IPS-20b (cell line): ENCODE data around the gene CLIC4.
"Not testable (repeated sequence)": the region's sequence is repeated elsewhere in the genome, so short reads cannot be mapped to it uniquely, and the experiment has no call there.

Experiments used
- H3K27ac ChIP-seq: one replicate; pipeline ENCODE4 v1.5.1; 2013; ENCODE audit warnings: low read length
- H3K27me3 ChIP-seq: 2 replicates; pipeline ENCODE4 v1.6.1; 2013; ENCODE audit warnings: mild to moderate bottlenecking, low read length, inconsistent platforms; ENCODE audit not compliant: insufficient read depth
- H3K36me3 ChIP-seq: 2 replicates; pipeline ENCODE4 v1.6.1; 2013; ENCODE audit warnings: low read depth, mild to moderate bottlenecking, inconsistent platforms, low read length, moderate library complexity; ENCODE audit not compliant: insufficient read depth
- H3K4me1 ChIP-seq: 2 replicates; pipeline ENCODE4 v1.6.1; 2013; ENCODE audit warnings: mild to moderate bottlenecking, control low read depth, inconsistent platforms, low read length, moderate library complexity; ENCODE audit not compliant: insufficient read depth
- H3K4me3 ChIP-seq: 2 replicates; pipeline ENCODE4 v1.5.1; 2013; ENCODE audit warnings: mild to moderate bottlenecking, low read length, inconsistent platforms
- H3K9ac ChIP-seq: 2 replicates; pipeline ENCODE4 v1.6.1; 2013; ENCODE audit warnings: low read depth, mild to moderate bottlenecking, inconsistent platforms, low read length, moderate library complexity
- H3K9me3 ChIP-seq: 2 replicates; pipeline ENCODE4 v1.6.1; 2013; ENCODE audit warnings: mild to moderate bottlenecking, low read depth, low read length, inconsistent platforms; ENCODE audit not compliant: insufficient read depth

CLIC4 gene

DNA sequence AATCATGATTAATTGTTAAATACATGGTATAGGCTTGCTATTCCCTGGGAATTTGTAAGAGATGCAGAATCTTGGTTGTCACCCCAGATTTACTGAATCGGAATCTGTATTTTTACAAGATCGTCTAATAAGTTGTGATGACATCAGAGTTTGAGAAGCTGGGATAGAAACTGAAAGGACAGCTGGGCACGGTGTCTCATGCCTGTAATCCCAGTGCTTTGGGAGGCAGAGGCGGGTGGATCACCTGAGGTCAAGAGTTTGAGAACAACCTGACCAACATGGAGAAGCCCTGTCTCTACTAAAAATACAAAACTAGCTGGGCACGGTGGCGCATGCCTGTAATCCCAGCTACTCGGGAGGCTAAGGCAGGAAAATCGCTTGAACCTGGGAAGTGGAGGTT is 35.4 kb downstream of the CLIC4 start:
- H3K27me3 ChIP-seq, H3K4me1 ChIP-seq, H3K9me3 ChIP-seq, H3K27ac ChIP-seq, H3K36me3 ChIP-seq, H3K9ac ChIP-seq, H3K4me3 ChIP-seq: not testable (repeated sequence)

DNA sequence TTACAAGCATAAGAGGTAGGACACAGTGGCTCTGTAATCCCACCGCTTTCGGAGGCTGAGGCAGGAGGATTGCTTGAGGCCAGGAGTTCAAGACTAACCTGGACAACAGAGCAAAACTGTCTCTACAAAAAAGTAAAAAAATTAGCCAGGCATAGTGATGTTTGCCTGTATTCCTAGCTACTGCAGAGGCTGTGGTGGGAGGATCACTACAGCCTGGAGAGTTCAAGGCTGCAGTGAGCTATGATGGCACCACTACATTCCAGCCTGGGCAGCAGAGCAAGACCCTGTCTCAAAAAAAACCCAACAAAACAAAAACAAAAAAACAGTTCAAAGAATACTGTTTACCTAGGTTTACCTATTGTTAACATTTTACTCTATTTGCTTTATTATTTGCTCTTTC is 37.4 kb downstream of the CLIC4 start:
- Histone ChIP-seq H3K36me3 (peaks cover 8% of the 10 kb centered on the region; the same call in 1 of the 2 replicates), H3K9me3 (no peaks in the 10 kb centered on the region; the same call in 1 of the 2 replicates), H3K27me3 (no peaks in the 10 kb centered on the region), H3K9ac (no peak overlapping the region), H3K27ac (no peak overlapping the region), H3K4me3 (no peak overlapping the region), H3K4me1 (no peaks in the 10 kb centered on the region)

DNA sequence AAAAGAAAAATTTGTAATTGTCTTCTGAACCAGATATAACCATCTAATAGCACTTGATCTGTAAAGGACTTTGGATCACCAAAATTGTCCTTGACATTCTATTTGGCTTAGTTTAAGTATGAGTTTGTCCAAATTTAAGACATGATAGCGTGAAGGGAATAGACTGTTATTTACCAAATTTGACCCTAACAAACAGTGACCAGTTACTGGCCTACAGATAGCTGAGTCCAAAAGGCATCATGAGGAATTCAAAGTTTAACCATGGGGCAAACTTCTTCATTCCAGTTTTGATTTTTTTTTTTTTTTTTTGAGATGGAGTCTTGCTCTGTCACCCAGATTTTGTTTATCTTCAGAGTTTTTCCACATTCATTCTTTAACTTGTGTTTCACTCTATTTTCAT is 38.5 kb downstream of the CLIC4 start:
- peaks cover 8% of the 10 kb centered on the region; the same call in 1 of the 2 replicates for H3K36me3 ChIP-seq
- H3K27me3 ChIP-seq: no peaks in the 10 kb centered on the region
- no peak overlapping the region for H3K9ac ChIP-seq
- no peak overlapping the region for H3K27ac ChIP-seq
- no peak overlapping the region for H3K4me3 ChIP-seq
- H3K4me1 ChIP-seq: no peaks in the 10 kb centered on the region
- no peaks in the 10 kb centered on the region; the same call in 1 of the 2 replicates for H3K9me3 ChIP-seq

DNA sequence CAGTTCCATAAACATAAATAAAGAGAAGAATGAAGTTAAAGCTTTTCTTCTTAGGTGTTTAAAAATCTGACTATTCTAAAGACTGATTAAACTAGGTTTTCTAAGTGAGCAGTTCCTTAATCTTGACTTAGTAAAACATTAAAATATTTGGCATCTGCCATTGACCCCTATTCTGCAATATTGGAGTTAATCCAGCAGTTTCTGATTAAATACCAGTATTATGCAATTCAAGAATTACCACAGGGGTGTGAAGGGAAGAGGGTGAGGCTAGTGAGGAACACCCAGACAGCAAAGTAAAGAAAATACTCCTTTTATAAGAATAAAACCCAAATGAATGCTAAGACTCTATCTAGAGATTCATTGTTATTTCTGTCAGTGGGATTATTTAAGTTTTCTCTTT is 40.9 kb downstream of the CLIC4 start:
- H3K27me3 ChIP-seq: no peaks in the 10 kb centered on the region
- H3K9ac ChIP-seq: no peak overlapping the region
- no peaks in the 10 kb centered on the region for H3K4me1 ChIP-seq
- H3K27ac ChIP-seq: no peak overlapping the region
- no peak overlapping the region for H3K4me3 ChIP-seq
- peaks cover 8% of the 10 kb centered on the region; the same call in 1 of the 2 replicates for H3K36me3 ChIP-seq
- H3K9me3 ChIP-seq: no peaks in the 10 kb centered on the region; the same call in 1 of the 2 replicates

DNA sequence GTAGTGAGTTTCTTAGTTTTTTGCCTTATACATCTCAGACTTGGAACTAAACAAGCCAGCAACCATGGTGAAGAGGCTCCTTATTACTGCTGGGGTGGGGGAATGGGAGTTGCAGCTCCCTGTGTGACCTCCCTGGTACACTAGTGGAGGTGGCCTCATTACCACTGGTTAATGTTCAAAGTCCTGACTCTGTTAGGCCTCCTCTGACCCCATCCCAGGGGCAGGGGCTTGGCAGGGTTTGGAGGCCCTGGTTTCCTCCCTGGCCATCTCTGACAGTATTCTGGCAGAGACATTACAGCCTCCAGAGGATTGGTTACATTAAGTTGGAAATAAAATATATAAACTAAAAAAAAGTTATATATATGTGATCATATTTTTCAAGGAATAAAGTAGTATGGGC is 45.2 kb downstream of the CLIC4 start:
- no peak overlapping the region for H3K9ac ChIP-seq
- no peaks in the 10 kb centered on the region for H3K4me1 ChIP-seq
- peaks cover 5% of the 10 kb centered on the region; the same call in 1 of the 2 replicates for H3K36me3 ChIP-seq
- H3K4me3 ChIP-seq: no peak overlapping the region
- H3K9me3 ChIP-seq: no peaks in the 10 kb centered on the region
- H3K27me3 ChIP-seq: no peaks in the 10 kb centered on the region
- H3K27ac ChIP-seq: no peak overlapping the region

DNA sequence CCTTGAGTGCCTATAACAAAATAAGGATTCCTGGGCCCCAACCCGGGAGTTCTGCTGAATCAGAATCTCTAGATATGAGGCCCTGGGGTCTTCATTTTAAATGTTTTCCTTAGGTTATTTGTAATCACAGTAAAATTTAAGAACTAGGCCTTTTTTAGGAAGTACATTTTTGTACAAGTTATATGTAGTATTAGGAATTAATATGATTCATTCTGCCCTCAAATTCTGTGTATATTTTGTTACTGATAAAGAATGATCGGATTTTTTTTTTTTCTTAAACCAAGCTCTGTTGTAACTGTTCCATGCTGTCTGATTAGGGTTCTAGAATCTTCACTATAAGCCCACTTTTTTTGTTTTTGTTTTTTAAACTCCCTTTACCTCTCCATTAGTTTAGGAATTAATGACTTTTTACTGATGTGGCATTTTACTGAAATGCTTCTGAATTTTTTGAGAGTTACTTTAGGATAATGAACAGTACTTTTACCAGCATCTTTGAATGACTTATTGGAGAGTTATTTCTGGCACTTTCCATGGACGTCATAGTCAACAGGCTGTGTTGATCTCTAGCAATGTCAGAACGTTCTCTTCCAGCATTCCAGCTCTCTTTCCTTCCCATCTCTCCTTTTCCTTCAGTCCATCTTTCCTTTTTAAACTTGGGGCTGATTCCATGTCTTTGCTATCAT is 48.3 kb downstream of the CLIC4 start:
- no peak overlapping the region for H3K4me3 ChIP-seq

DNA sequence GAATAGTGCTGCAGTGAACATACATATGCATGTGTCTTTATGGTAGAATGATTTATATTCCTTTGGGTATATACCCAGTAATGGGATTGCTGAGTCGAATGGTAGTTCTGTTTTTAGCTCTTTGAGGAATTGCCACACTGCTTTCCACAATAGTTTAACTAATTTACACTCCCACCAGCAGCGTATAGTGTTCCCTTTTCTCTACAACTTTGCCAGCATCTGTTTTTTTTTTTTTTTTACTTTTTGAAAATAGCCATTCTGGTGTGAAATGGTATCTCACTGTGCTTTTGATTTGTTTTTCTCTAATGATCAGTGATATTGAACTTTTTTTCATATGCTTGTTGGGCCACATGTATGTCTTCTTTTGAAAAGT is 48.9 kb downstream of the CLIC4 start:
- not testable (repeated sequence) for H3K27ac ChIP-seq, H3K27me3 ChIP-seq, H3K9me3 ChIP-seq, H3K4me3 ChIP-seq, H3K4me1 ChIP-seq, H3K9ac ChIP-seq
- H3K36me3 ChIP-seq: peaks cover 19% of the 10 kb centered on the region

More for the DNA sequence above, 48.3 kb downstream of the CLIC4 start:
- H3K9me3 ChIP-seq: peaks cover 3% of the 10 kb centered on the region; the same call in 1 of the 2 replicates
- no peak overlapping the region for H3K27ac ChIP-seq
- H3K27me3 ChIP-seq: no peaks in the 10 kb centered on the region
- no peak overlapping the region for H3K9ac ChIP-seq
- no peaks in the 10 kb centered on the region for H3K4me1 ChIP-seq
- H3K36me3 ChIP-seq: peaks cover 18% of the 10 kb centered on the region

DNA sequence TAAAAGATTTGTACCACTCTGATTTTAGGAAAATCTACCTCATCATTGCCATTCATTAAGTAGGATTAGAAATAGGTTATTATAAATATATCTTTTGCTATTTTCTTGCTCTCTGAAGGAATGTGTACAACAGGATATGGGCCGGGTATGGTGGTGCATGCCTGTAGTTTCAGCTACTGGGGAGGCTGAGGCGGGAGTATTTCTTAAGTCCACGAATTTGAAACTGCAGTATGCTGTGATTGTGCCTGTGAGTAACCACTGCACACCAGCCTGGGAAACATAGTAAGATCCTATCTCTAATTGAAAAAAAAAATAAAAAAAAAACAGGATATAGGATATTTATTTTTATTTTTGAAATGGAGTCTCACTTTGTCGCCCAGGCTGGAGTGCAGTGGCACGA is 50.0 kb downstream of the CLIC4 start:
- Histone ChIP-seq H3K27ac (no peak overlapping the region), H3K4me1 (no peaks in the 10 kb centered on the region), H3K9ac (no peak overlapping the region)

DNA sequence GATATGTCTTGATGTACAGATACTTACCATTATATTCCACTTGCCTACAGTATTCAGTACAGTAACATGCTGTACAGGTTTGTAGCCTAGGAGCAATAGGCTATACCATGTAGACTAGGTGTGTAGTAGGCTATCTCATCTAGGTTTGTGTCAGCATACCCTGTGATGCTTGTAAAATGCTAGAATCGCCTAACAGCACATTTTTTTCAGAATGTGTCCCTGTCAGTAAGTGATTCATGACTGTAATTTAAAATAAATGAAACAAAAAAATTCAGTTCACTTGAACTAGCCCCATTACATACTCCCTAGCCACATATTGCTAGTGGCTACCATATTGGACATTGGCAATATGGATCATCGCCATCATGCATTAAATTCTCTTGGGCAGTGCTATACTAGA is 51.3 kb downstream of the CLIC4 start:
- no peak overlapping the region for H3K4me3 ChIP-seq
- no peaks in the 10 kb centered on the region for H3K27me3 ChIP-seq
- no peaks in the 10 kb centered on the region for H3K4me1 ChIP-seq
- H3K9ac ChIP-seq: no peak overlapping the region
- peaks cover 19% of the 10 kb centered on the region for H3K36me3 ChIP-seq
- no peak overlapping the region for H3K27ac ChIP-seq
- peaks cover 3% of the 10 kb centered on the region; the same call in 1 of the 2 replicates for H3K9me3 ChIP-seq

More for the DNA sequence above, 50.0 kb downstream of the CLIC4 start:
- Histone ChIP-seq H3K36me3 (peaks cover 19% of the 10 kb centered on the region), H3K27me3 (no peaks in the 10 kb centered on the region), H3K9me3 (peaks cover 3% of the 10 kb centered on the region; the same call in 1 of the 2 replicates), H3K4me3 (no peak overlapping the region)

DNA sequence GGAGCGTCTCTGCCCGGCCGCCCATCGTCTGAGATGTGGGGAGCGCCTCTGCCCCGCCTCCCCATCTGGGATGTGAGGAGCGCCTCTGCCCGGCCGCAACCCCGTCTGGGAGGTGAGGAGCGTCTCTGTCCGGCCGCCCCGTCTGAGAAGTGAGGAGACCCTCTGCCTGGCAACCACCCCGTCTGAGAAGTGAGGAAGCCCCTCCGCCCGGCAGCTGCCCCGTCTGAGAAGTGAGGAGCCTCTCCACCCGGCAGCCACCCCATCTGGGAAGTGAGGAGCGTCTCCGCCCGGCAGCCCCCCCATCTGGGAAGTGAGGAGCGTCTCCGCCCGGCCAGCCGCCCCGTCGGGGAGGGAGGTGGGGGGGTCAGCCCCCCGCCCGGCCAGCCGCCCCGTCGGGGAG is 54.0 kb downstream of the CLIC4 start:
- H3K9ac ChIP-seq, H3K27me3 ChIP-seq, H3K4me3 ChIP-seq, H3K9me3 ChIP-seq, H3K4me1 ChIP-seq, H3K27ac ChIP-seq: not testable (repeated sequence)
- peaks cover 19% of the 10 kb centered on the region for H3K36me3 ChIP-seq

DNA sequence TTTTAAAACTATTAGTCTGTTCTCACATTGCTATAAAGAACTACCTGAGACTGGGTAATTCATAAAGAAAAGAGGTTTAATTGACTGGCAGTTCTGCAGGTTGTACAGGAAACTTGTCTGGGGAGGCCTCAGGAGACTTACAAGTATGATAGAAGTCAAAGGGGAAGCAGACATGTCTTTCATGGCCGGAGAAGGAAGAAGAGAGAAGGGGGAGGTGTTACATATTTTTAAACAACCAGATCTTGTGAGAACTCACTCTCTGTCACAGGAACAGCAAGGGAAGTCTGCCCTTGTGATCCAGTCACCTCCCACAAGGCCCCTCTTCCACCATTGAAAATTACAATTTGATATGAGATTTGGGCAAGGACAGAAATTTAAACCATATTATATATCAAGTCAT is 55.9 kb downstream of the CLIC4 start:
- Histone ChIP-seq H3K4me1 (no peaks in the 10 kb centered on the region), H3K27me3 (no peaks in the 10 kb centered on the region), H3K4me3 (no peak overlapping the region), H3K9me3 (peaks cover 3% of the 10 kb centered on the region; the same call in 1 of the 2 replicates), H3K27ac (no peak overlapping the region), H3K36me3 (peaks cover 25% of the 10 kb centered on the region), H3K9ac (no peak overlapping the region)

DNA sequence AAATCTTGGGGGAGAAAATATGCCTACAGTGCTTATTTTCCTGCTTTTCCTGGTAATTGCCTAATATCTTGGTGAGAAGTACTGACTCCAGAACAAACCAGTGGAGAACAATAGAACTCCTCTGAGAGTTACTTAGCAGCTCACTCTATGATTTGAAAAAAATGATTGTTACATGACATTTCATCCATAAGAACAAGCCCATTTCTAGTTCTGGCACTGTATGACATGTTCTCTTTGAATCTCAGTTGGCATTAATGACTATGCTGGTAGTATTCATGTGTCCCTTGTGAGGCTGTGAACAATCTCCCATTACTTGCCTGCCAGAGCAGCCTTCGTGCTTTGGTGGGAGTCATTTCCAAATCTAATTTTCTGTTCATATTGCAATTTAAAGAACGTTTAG is 58.0 kb downstream of the CLIC4 start:
- Histone ChIP-seq H3K9me3 (no peaks in the 10 kb centered on the region), H3K36me3 (peaks cover 21% of the 10 kb centered on the region), H3K4me1 (no peaks in the 10 kb centered on the region), H3K9ac (no peak overlapping the region), H3K27ac (no peak overlapping the region), H3K27me3 (no peaks in the 10 kb centered on the region), H3K4me3 (no peak overlapping the region)
